Suppressor macrophage treated with lipopolysaccharide for 4 hours (primary cell): Measurements from ENCODE around the gene FAM131B.

ENCODE experiments used
- DNase-seq: peaks from one replicate; pipeline ENCODE4 v3.0.0-alpha.2; 2020

FAM131B gene

DNA sequence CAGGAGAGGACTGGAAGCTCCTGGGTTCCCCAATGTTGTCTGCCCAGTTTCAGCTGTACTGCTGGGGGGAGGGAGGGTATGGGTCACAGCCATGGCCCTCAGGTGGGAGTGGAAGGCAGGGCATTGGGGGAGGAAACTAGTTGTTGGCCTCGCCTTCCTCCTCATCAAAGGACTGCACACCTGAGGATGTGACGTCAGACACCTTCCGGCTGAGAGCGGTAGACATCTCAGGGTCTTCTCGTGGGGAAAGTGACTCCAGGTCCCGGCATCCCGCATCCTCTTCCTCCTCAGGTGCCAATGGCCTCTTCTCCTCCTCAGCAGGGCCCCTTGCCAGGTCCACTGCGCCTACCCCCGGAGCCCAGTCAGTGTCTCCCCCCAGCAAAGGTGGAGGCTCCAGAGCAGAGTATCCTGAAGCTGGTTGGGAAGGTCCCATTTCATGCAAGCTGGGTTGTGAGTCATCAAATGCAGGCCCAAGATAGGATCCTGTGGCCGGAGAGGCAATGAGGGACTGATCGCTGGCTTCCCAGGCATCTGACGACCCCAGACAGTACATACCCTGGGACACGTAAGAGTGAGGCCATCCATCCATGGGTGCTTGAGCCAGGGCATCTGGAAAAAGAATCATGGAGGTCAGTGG is 6.0 kb downstream of the FAM131B start:
- DNase-seq: no peak

GRCh38 chr7:143355450-143356385 is 6.8 kb downstream of the FAM131B start:
- no peak for DNase-seq

DNA sequence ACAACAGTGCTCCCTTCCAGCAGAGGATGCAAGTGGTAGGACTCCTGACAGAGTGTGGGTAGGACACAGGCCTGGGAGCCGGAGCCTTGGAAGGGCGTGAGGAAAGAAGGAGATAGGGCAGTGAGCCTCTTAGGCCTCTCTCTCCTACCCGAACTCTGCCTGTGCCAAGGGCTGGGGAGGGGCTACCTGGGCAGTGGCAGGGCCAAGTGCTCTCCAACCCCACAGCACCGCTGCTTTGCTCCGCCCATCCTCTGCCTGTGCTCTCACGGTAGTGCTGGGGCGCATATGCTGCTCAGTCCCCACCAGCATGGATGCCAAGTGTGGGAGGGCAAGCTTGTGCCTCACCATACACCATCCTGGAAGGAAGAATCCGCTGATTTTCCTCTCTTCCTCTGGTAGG is 7.5 kb downstream of the FAM131B start:
- DNase-seq: no peak

DNA sequence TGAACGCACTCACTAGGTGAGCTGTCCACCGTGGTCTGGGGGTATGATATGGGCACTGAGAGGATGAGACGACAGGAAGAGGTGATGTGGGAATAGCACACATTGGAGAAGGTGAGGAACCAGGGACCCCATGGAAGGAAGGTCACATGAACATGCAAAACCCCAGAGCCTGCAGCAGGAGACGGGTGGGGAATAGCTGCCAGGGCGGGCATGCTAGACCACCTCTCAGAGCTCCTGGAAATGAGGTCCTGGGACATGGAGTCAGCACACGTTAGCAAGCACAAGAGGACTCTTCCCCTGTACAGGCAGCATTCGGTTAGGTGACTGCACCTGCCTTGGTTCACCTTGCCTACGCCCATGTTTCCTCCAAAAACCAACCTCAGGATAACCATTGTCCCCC is 8.1 kb downstream of the FAM131B start:
- DNase-seq: no peak

- peak; percentile 21 for DNase-seq
These were observed 9.9 kb downstream of the FAM131B start for GRCh38 chr7:143352531-143353002.

- DNase-seq: no peak
These were observed 10.9 kb downstream of the FAM131B start for GRCh38 chr7:143351574-143351973.

DNA sequence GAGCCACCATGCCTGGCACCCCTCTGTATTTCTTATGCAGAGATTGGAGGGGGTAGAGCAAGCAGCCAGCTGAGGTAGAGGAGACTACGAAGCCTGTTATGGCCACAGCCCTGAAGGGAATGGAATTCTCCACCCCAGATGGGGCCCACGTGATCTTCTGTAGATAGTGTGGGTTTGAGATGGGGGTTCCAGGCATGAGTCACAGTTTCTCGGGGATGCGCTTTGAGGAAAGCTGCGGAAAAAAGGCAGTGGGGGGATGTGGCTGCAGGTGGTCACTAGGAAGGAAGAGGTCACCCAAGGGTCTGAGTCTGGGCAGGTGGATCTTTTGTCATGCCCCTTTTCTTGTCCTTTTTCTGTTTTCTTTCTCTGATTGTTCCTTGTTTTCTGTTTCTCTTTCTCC is 11.5 kb downstream of the FAM131B start:
- no peak for DNase-seq

- DNase-seq: peak; percentile 38
These were observed 14.6 kb downstream of the FAM131B start for GRCh38 chr7:143347950-143348349.

GRCh38 chr7:143346018-143346417 is 16.5 kb downstream of the FAM131B start:
- DNase-seq: no peak

GRCh38 chr7:143345428-143345900 is 17.0 kb downstream of the FAM131B start:
- DNase-seq: peak; percentile 51

DNA sequence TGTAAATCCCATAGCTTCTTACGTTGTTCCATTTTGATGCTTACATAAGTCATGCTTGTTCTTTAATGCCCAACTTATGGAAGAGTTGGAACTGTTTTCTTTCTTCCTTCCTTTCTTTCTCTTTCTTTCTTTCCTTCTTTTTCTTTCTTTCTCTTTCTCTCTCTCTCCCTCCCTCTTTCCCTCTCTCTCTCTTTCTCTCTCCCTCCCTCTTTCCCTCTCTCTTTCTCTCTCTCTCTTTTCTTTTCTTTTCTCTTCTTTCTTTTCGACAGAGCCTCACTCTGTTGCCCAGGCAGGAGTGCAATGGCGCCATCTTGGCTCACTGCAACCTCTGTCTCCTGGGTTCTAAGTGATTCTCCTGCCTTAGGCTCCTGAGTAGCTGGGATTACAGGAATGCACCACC is 18.9 kb downstream of the FAM131B start:
- DNase-seq: no peak

DNA sequence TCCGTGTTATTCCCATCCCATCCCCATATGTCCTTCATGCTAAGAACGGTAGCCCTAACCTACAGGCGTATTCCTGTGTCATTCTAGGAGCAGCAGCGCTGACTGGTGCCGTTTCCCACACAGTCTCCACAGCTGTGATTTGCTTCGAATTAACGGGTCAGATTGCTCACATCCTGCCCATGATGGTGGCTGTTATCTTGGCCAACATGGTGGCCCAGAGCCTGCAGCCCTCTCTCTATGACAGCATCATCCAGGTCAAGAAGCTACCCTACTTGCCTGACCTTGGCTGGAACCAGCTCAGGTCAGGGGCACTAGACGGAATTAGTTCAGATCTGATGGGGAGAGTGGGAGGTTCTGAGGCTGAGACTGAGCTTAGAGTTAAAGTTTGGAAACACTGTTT is 20.7 kb downstream of the FAM131B start:
- no peak for DNase-seq

GRCh38 chr7:143337216-143337615 is 25.3 kb downstream of the FAM131B start:
- no peak for DNase-seq

GRCh38 chr7:143334244-143334643 is 28.3 kb downstream of the FAM131B start:
- no peak for DNase-seq

DNA sequence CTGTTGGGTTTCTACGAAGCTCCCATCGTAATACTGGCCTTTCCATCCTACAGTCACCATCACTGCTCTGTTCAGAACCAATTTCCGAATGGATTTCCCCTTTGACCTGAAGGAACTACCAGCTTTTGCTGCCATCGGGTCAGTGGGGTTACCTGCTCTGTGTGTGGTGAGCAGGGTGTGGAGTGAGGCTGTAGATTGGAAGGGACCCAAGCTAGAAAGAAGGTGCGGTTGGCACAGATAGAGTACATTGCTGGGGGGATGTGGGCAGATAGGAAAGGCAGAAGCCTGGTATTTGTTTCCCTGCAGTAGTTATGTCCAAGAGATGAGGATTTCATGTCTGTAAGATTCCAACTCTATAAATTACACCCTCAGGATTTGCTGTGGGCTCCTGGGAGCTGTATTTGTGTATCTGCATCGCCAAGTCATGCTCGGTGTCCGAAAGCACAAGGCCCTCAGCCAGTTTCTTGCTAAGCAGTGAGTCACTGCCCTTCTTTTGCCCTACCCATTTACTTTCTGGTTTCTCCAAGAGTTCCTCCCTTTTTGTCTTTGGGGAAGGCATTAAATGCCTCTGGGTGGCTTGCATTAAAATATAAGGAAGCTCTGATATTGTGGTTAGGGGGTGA is 31.2 kb downstream of the FAM131B start:
- peak; percentile 73 for DNase-seq

- DNase-seq: no peak
These were observed 32.9 kb downstream of the FAM131B start for GRCh38 chr7:143329471-143330170.

DNA sequence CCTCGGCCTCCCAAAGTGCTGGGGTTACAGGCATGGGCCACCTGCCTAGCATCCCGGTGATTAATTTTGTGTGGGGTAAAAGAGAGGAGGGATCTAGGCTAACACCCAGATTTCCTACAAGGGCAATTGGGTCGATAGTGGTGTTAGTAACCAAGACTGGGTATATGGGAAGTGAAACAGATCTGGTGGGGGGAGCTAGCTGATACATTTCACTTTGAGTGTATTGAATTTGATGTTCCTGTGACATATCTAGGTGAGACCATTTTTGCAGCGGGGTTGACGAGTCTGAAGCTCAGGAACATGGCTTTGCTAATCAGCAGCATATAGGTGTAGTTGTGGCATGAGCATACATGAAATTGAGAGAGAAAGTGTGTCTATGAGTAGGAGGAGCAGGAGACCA is 34.6 kb downstream of the FAM131B start:
- peak; percentile 12 for DNase-seq

DNA sequence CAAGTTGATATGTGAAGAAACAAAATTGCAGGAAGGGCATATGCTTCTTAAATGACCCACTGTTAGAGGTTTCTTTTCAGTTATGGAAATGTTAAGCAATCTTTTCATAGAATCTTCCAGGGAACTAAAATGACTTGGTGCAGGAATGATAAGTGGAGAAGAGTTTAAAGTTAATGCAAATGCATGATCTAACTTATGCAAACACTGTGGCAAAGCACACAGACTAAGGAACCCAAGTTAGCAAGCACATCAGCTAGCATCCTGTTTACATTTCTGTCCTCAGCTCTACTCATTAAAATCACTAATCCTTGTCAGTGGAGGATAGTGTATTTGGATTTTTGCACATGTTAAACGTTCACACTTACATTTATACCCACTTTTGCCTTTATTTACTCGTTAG is 37.3 kb downstream of the FAM131B start:
- DNase-seq: peak; percentile 24

DNA sequence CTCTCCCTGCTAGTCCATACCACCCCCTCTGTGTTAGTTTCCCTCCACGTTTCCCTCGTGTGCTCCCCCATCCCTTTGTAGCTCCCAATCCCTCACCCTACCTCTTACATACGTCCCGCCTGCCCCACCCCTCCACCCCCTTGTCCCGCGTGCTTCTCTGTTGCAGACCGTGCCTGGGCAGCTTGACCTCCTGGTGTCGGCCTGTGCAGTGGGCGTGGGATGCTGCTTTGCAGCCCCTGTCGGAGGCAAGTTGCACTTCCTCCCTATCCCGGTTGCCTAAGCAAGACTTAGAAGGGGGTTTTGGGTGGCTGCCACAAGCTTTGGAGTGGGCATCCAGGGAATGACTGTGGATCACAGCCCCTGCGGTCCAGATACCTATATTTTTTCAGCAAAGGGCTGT is 38.9 kb downstream of the FAM131B start:
- peak; percentile 52 for DNase-seq

- no peak for DNase-seq
These were observed 39.5 kb downstream of the FAM131B start for GRCh38 chr7:143322760-143323633.

DNA sequence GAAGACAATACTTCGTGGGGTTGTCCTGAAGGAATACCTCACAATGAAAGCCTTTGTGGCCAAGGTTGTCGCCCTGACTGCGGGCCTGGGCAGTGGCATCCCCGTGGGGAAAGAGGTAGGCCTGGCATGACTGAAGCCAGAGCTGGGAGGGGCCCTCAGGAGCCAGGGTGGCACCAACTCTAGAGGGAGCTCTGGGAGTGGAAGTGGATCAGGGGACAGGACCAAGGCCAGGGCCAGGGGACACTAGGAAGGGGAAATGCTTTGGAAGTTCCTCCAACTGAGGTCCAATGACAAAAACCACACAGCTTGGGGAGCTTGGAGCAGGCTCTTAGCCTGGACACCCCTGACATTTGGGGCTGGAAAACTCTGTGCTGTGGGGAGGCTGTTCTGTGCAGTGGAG is 40.8 kb downstream of the FAM131B start:
- DNase-seq: peak; percentile 79

DNA sequence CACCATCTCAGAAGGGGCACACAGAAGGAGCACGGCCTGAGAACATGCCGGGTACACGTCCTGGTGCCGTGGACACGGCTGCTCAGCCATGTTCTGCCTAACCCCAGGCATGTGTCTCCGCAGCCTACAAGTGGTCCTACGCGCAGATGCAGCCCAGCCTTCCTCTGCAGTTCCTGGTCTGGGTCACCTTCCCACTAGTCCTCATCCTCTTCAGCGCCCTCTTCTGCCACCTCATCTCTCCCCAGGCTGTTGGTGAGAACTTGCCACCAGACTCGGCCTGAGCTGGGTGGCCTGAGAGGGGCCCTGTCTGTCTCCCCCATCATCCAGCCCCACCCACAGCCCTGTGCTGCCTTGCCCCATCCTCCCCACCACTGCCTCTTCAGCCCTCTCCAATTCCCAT is 41.3 kb downstream of the FAM131B start:
- DNase-seq: no peak
